Parathyroid adenoma (tissue), 2 donors: ENCODE data around the gene NPR2.

Experiments used
- H2AFZ ChIP-seq: fragments of 300-600 bp; sonication (generic); one replicate; pipeline ENCODE4 v1.7.0; 2017; ENCODE audit warnings: antibody characterized with exemption, mild to moderate bottlenecking
- H3K27ac ChIP-seq: fragments of 300-600 bp; sonication (generic); one replicate; pipeline ENCODE4 v1.7.0; 2017
- H3K27me3 ChIP-seq: fragments of 300-600 bp; sonication (generic); one replicate; pipeline ENCODE4 v1.7.0; 2017; ENCODE audit warnings: low read length; ENCODE audit not compliant: control insufficient read depth, insufficient read depth
- H3K36me3 ChIP-seq: fragments of 300-600 bp; sonication (generic); one replicate; pipeline ENCODE4 v1.7.0; 2017; ENCODE audit warnings: low read length; ENCODE audit not compliant: control insufficient read depth, insufficient read depth
- H3K4me1 ChIP-seq: fragments of 300-600 bp; sonication (generic); one replicate; pipeline ENCODE4 v1.7.0; 2017; ENCODE audit warnings: control low read depth
- H3K4me2 ChIP-seq: fragments of 300-600 bp; sonication (generic); one replicate; pipeline ENCODE4 v1.7.0; 2017; ENCODE audit warnings: low read length
- H3K4me3 ChIP-seq: fragments of 300-600 bp; sonication (generic); one replicate; pipeline ENCODE4 v1.7.0; 2017; ENCODE audit warnings: low read depth, low read length
- H3K79me2 ChIP-seq: fragments of 300-600 bp; sonication (generic); one replicate; pipeline ENCODE4 v1.7.0; 2017; ENCODE audit warnings: control low read depth
- H3K9ac ChIP-seq: fragments of 300-600 bp; sonication (generic); one replicate; pipeline ENCODE4 v1.7.0; 2017; ENCODE audit warnings: mild to moderate bottlenecking
- H3K9me3 ChIP-seq: fragments of 300-600 bp; sonication (generic); one replicate; pipeline ENCODE4 v1.7.0; 2017; ENCODE audit warnings: low read length; ENCODE audit not compliant: control insufficient read depth
- TF ChIP-seq, protein P1 (sequence below): fragments of 300-600 bp; sonication (generic); IDR thresholded peaks from one replicate; pipeline ENCODE4 v1.7.0; 2017; ENCODE audit warnings: antibody characterized with exemption, mild to moderate bottlenecking
- donor health status: primary hyperparathyroidism.

The NPR2 gene

DNA sequence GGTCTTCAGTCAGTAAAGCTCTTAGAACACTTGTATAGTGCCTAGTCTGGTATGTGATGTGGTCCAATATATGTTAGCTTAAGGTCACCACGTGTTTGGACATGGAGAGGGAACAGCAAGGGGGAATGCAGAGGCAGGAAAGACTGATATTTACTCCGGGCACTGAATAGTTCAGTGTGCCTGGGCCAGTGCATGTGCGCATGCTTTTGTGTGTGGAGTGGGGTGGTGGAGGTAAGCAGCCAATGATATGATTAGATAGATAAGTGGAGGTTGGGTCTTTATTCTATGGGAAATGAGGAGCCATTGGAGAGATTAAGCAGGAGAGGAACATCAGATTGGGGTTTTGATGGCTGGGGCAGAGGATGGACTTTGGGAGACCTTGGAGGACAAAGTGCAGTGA lies 64.8 kb downstream of the NPR2 start:
- TF ChIP-seq, protein P1, sequence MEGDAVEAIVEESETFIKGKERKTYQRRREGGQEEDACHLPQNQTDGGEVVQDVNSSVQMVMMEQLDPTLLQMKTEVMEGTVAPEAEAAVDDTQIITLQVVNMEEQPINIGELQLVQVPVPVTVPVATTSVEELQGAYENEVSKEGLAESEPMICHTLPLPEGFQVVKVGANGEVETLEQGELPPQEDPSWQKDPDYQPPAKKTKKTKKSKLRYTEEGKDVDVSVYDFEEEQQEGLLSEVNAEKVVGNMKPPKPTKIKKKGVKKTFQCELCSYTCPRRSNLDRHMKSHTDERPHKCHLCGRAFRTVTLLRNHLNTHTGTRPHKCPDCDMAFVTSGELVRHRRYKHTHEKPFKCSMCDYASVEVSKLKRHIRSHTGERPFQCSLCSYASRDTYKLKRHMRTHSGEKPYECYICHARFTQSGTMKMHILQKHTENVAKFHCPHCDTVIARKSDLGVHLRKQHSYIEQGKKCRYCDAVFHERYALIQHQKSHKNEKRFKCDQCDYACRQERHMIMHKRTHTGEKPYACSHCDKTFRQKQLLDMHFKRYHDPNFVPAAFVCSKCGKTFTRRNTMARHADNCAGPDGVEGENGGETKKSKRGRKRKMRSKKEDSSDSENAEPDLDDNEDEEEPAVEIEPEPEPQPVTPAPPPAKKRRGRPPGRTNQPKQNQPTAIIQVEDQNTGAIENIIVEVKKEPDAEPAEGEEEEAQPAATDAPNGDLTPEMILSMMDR, result no peak
- no peaks in the 10 kb centered on the region for H3K27me3 ChIP-seq
- no peaks in the 10 kb centered on the region for H3K36me3 ChIP-seq
- peaks cover 4% of the 10 kb centered on the region for H3K4me1 ChIP-seq
- no peak overlapping the region for H2AFZ ChIP-seq
- no peak overlapping the region for H3K9ac ChIP-seq
- no peak overlapping the region for H3K27ac ChIP-seq
- no peak overlapping the region for H3K4me3 ChIP-seq
- H3K79me2 ChIP-seq, result no peaks in the 10 kb centered on the region
- no peaks in the 10 kb centered on the region for H3K9me3 ChIP-seq
- no peak overlapping the region for H3K4me2 ChIP-seq

GRCh38 chr9:35856882-35857281 lies 65.5 kb downstream of the NPR2 start:
- Histone ChIP-seq H3K4me1 (peaks cover 4% of the 10 kb centered on the region), H3K9ac (no peak overlapping the region), H3K27me3 (no peaks in the 10 kb centered on the region), H3K79me2 (no peaks in the 10 kb centered on the region), H3K4me3 (no peak overlapping the region), H3K9me3 (no peaks in the 10 kb centered on the region), H3K36me3 (no peaks in the 10 kb centered on the region), H2AFZ (no peak overlapping the region), H3K27ac (no peak overlapping the region), H3K4me2 (no peak overlapping the region)
- TF ChIP-seq, protein P1, result no peak

GRCh38 chr9:35858458-35858857 lies 67.1 kb downstream of the NPR2 start:
- H3K4me3 ChIP-seq, result no peak overlapping the region
- no peak overlapping the region for H2AFZ ChIP-seq
- H3K4me1 ChIP-seq, result peaks cover 4% of the 10 kb centered on the region
- H3K79me2 ChIP-seq, result no peaks in the 10 kb centered on the region
- H3K9me3 ChIP-seq, result no peaks in the 10 kb centered on the region
- no peak overlapping the region for H3K4me2 ChIP-seq
- no peak overlapping the region for H3K27ac ChIP-seq
- TF ChIP-seq, protein P1, result no peak
- peaks cover under 1% of the 10 kb centered on the region for H3K27me3 ChIP-seq
- H3K36me3 ChIP-seq, result no peaks in the 10 kb centered on the region
- no peak overlapping the region for H3K9ac ChIP-seq
